Neural progenitor cell (in vitro differentiated cells): ENCODE measurements around the gene MACC1.

Experiments used
- EZH2 ChIP-seq: fragments of 200-600 bp; sonication (generic); IDR thresholded peaks from 2 replicates; pipeline ENCODE4 v1.6.1; 2017; ENCODE audit warnings: antibody characterized with exemption, mild to moderate bottlenecking, moderate library complexity
- TF ChIP-seq, protein P1 (sequence below): fragments of 200-600 bp; sonication (generic); IDR thresholded peaks from 2 replicates; pipeline ENCODE4 v1.5.1; 2017; ENCODE audit warnings: antibody characterized with exemption, mild to moderate bottlenecking

DNA sequence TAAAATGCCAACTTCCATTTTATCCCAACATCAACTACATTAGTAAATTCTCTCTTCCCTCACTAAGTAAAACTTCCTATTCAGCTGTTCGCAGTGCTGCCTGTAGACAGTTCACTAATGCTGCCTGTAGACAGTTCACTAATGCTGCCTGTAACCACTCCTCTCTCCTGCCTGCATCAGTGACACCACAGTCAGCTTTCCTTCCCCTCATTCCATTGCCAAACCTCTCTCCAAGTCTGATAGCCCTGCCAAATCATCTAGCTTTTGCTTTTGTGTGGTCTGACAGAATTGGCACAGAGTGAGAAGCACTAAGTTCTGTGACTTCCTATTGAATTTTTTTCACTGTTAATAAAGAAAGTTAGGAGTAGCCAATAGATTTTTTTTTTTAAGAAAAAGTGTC lies 43.0 kb upstream of the MACC1 start:
- TF ChIP-seq, protein P1, sequence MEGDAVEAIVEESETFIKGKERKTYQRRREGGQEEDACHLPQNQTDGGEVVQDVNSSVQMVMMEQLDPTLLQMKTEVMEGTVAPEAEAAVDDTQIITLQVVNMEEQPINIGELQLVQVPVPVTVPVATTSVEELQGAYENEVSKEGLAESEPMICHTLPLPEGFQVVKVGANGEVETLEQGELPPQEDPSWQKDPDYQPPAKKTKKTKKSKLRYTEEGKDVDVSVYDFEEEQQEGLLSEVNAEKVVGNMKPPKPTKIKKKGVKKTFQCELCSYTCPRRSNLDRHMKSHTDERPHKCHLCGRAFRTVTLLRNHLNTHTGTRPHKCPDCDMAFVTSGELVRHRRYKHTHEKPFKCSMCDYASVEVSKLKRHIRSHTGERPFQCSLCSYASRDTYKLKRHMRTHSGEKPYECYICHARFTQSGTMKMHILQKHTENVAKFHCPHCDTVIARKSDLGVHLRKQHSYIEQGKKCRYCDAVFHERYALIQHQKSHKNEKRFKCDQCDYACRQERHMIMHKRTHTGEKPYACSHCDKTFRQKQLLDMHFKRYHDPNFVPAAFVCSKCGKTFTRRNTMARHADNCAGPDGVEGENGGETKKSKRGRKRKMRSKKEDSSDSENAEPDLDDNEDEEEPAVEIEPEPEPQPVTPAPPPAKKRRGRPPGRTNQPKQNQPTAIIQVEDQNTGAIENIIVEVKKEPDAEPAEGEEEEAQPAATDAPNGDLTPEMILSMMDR, result no peak
- no peak for TF ChIP-seq EZH2
